Measurements from ENCODE around the gene NCOR1.
"Not testable (repeated sequence)": the region's sequence is repeated elsewhere in the genome, so short reads cannot be mapped to it uniquely, and the experiment has no call there.

Gene NCOR1

GRCh38 chr17:16214190-16215001 is 938 bp downstream of the NCOR1 start:
- no peak for DNase-seq

- no peak for DNase-seq
These were observed 2.5 kb downstream of the NCOR1 start for GRCh38 chr17:16212793-16213192.

- no peak for DNase-seq
These were observed 3.7 kb downstream of the NCOR1 start for GRCh38 chr17:16211590-16211989.

GRCh38 chr17:16204763-16205162 is 10.6 kb downstream of the NCOR1 start:
- not testable (repeated sequence) for DNase-seq

GRCh38 chr17:16202554-16203500 is 12.5 kb downstream of the NCOR1 start:
- DNase-seq = not testable (repeated sequence)

- DNase-seq = not testable (repeated sequence)
These were observed 13.6 kb downstream of the NCOR1 start for GRCh38 chr17:16201693-16202131.

DNA sequence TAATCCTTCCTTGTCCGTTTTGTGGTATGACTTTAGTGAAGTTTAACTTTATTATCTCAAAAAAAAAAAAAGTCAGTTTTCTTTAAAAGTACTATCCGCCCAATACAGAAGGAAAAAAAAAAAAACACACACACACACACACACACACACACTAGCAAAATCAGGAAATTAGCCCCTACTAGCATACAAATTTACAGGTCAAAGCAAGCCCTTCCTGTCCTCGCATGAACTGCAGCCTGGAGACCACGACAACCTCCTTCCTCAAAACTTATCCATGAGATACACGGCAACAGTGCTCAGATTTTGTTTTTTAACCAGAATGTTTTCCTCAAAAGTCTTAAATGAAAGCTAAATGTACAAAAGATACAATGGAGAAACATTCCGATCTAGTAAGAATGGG is 16.2 kb downstream of the NCOR1 start:
- DNase-seq = no peak

DNA sequence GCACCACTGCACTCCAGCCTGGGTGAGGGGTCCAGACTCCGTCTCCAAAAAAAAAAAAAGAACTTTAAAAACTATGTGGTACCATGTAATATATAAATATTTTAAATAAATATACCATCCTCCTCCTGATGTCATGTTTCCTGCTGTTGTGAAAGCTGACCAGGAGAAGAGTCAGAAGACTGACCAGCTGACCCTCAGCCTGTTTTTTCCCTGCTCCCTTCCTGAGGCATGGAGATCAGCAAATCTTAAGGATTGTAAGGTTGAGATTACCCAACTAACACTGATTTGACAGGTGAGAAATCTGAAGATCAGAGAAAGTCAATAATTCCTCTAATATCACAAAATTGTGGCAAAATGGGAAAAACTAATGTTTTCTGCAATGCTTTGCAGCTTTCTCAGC is 18.1 kb downstream of the NCOR1 start:
- no peak for DNase-seq

DNA sequence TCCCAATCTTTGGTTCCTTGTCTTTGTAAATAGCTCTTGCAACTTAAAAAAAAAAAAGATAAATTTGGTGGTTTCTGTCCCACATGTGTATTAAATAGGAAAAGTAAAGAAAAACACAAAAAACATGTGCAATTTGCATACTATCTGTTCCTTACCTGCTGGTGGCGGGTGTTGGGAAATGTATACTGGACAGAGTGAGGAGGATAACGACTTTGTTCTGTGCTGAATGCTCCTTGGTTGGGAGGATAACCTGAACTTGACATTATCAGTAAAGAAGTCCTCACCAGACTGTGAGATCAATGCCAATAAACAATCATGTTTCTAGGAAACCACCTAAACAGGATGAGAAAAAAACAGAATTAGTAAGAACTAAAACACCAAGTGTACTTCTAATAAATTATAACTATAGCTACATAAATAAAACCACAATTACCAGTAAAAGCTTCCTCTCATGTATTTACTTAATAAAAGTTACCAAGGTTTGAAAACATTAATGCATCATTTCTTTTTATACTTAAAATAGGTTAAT is 21.0 kb downstream of the NCOR1 start:
- not testable (repeated sequence) for DNase-seq

- no peak for DNase-seq
These were observed 23.7 kb downstream of the NCOR1 start for GRCh38 chr17:16191604-16192003.

DNA sequence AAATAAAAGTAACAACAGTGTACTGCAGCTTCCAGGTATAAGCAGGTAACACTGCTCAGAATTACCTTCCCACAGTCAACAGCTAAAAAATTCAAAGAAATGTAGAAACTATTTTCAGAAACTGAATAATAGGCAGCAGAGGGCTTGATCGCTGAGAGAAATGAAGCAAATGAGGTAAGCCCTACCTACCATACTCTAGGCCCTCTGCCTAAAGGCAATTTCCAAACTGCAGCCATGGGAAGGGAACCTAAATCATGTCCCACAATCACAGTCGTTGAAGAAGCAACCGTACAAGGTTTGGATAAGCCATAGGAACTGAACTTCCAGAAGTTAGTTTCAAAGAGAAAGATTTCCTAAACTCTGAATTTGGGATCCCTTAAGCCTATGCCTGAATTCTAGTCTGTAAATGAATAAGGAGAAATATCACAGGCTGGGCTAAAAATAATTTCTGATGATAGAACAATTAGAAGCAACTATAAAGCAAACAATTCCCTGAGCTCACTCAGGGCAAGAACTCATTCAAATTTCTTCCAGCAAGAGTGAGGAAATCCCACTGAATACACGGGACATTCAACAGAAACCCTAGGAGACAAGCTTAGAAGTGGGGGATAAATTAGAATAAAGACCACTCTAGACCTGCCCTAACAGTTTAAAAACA is 24.5 kb downstream of the NCOR1 start:
- no peak for DNase-seq

- no peak for DNase-seq
These were observed 25.5 kb downstream of the NCOR1 start for GRCh38 chr17:16189791-16190348.

DNA sequence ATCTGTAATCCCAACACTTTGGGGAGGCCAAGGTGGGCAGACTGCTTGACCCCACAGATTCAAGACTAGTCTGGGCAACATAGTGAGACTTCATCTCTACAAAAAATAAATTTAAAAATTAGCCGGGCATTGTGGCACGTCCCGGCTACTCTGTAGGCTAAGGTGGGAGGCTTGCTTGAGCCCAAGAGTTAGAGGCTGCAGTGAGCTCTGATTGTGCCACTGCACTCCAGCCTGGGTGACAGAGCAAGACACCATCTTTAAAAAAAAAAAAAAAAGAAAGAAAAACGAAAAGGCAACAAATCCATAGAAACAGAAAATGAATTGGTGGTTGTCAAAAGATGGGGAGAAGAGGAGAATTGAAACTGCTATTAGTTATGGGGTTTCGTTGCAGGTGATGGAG is 27.7 kb downstream of the NCOR1 start:
- no peak for DNase-seq

- DNase-seq = no peak
These were observed 33.8 kb downstream of the NCOR1 start for GRCh38 chr17:16181581-16181980.

DNA sequence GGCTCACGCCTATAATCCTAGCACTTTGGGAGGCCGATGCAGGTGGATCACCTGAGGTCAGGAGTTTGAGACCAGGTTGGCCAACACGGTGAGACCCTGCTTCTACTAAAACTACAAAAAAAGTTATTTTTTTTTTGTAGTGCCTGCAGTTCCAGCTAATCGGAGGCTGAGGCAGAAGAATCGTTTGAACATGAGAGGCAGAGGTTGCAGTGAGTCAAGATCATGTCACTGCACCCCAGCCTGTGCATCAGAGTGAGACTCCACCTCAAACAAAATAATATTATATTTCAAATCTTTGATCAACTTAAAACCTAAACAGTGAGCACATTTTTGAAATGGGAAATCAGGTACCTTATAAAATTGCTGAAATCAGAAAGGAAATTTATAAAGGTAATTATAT is 36.5 kb downstream of the NCOR1 start:
- no peak for DNase-seq

GRCh38 chr17:16171613-16172012 is 43.7 kb downstream of the NCOR1 start:
- no peak for DNase-seq

DNA sequence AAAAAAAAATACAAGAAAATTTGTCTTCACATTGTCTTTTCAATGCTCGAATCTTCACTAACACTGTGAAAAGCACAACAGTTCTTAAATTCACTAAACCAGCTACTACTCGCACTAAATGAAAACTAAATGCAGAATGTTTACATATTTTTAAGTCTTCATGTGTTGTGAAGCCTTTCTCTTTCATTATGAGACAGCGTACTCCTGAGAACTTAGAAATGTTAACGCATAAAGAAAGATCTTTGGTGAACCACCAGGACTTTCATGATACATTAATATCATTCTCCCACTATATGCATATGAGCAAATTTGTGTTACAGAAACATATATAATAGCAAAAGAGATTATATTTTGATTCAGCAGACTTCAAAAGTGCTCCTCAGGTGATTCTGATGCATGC is 48.6 kb downstream of the NCOR1 start:
- not testable (repeated sequence) for DNase-seq

DNA sequence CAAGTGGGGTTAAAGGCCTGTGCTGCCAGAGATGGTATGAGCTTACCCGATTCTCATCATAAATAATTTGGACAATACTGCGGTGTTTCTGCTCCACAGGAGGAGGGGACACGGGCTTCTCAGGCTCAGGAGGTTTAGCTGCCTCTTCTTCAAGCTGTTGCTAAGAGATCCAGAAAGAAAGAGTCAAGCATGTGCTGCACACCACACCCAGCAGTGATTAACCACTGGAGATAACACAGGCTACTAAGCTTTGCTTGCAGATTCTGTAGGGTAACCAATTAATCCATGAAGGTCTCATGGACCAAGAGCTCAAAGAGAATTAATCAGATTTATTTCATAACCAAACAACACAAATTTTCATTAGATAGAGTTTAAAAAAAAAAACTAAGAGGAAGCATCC is 56.6 kb downstream of the NCOR1 start:
- DNase-seq = no peak

DNA sequence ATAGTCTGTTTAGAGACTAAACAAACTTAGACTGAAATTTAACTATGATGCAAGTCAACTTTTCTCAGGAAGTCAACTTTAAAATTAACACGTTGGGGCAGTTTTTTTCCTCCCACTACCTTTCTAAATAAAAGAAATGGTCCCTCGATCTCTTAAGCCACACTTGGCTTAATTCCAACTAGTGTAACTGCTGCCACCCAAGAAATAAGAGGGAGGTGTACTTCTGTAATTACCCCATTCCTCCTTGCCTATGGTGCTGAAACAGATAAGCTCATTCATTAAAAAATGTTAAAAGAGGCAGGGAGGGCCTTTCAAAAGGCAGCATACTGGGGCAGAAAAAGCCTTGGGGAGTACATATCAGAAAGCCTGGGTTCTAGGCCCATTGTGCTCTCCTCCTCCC is 59.8 kb downstream of the NCOR1 start:
- no peak for DNase-seq

DNA sequence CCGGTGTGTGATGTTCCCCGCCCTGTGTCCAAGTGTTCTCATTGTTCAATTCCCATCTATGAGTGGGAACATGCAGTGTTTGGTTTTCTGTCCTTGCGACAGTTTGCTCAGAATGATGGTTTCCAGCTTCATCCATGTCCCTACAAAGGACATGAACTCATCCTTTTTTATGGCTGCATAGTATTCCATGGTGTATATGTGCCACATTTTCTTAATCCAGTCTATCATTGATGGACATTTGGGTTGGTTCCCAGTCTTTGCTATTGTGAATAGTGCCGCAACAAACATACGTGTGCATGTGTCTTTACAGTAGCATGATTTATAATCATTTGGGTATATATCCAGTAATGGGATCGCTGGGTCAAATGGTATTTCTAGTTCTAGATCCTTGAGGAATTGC is 63.0 kb downstream of the NCOR1 start:
- DNase-seq = not testable (repeated sequence)

- DNase-seq = no peak
These were observed 65.0 kb downstream of the NCOR1 start for GRCh38 chr17:16150251-16150856.

GRCh38 chr17:16148596-16148995 is 66.7 kb downstream of the NCOR1 start:
- DNase-seq = no peak
